Activated CD8-positive, alpha-beta T cell treated with anti-CD3 and anti-CD28 coated beads for 36 hours (primary cell): ENCODE measurements around the gene DGCR6L. TPM values are rescaled to one million over a fixed set of nuclear protein-coding genes. Genes with fewer than 3 reads are reported as not detected.

ENCODE experiments used
- ATAC-seq: fragments of 200-7000 bp; cut with Tn5 transposase; one replicate; pipeline ENCODE4 v1.10.0; 2021; ENCODE audit warnings: mild to moderate bottlenecking, moderate library complexity
- CTCF ChIA-PET: fragments of 350-600 bp; sonication (Branson Sonifier 250); formaldehyde crosslinking; loops from one replicate; lab custom pipeline; 2021; ENCODE audit warnings: antibody characterized with exemption; lab: Charles Lee
- POLR2A ChIA-PET: fragments of 350-600 bp; sonication (Branson Sonifier 250); formaldehyde crosslinking; loops from one replicate; lab custom pipeline; 2021; ENCODE audit warnings: antibody characterized with exemption; lab: Charles Lee
- DNase-seq: peaks from one replicate; pipeline ENCODE4 v3.0.0-alpha.2; 2020
- H3K27ac Mint-ChIP-seq: one replicate; pipeline ENCODE4 v1.8.0; 2021; ENCODE audit warnings: mild to moderate bottlenecking, mixed read lengths
- H3K27me3 Mint-ChIP-seq: one replicate; pipeline ENCODE4 v1.8.0; 2021; ENCODE audit warnings: mixed read lengths
- H3K36me3 Mint-ChIP-seq: one replicate; pipeline ENCODE4 v1.8.0; 2021; ENCODE audit warnings: low read depth, mixed read lengths
- H3K4me1 Mint-ChIP-seq: one replicate; pipeline ENCODE4 v1.8.0; 2021; ENCODE audit warnings: low read depth, mixed read lengths
- H3K4me3 Mint-ChIP-seq: one replicate; pipeline ENCODE4 v1.8.0; 2021; ENCODE audit warnings: mild to moderate bottlenecking, moderate library complexity, mixed read lengths
- H3K9me3 Mint-ChIP-seq: one replicate; pipeline ENCODE4 v1.8.0; 2021; ENCODE audit warnings: mixed read lengths
- intact Hi-C: fragments of 100-400 bp; cut with micrococcal nuclease; formaldehyde crosslinking; loops from one replicate; pipeline ENCODE4 v1.10.0; 2022
- total RNA-seq, 2 experiments: library from RNA; stranded (reverse); gene quantifications; one replicate each; pipeline ENCODE4 v1.2.3, GENCODE V29; 2021
- TF ChIP-seq, protein P1 (sequence below): fragments of 200-600 bp; IDR thresholded peaks from one replicate; pipeline ENCODE4 v1.8.0; 2022; ENCODE audit warnings: antibody characterized with exemption, mild to moderate bottlenecking

Gene DGCR6L
- total RNA-seq, 2 experiments from 2014 or later: 30.7 to 32.0 TPM

DNA sequence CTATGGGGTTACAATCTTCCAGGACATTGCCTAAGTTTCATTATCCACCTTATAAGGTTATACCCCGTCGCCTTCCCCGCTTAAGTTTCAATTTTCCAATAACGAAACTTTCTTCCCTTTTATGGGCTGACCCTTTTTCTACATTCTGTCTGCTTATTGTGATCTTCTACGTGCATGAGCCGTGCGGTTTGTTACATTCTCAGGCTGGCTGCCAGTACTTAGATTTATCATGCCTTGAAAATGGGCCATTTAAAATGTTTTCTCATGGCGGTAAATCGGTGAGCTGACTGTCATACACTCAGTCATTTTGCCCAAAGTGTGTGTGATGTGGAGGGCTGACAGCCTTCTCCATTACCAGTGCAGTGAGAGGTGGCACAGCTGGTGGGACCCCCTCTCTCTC, 23.3 kb downstream of the DGCR6L start:
- Mint-ChIP-seq H3K4me1 (no peaks in the 10 kb centered on the region), H3K27me3 (peaks cover 6% of the 10 kb centered on the region), H3K27ac (no peak overlapping the region), H3K9me3 (no peaks in the 10 kb centered on the region), H3K4me3 (no peak overlapping the region), H3K36me3 (no peaks in the 10 kb centered on the region)
- intact Hi-C loops: no loop called here
- TF ChIP-seq, protein P1, sequence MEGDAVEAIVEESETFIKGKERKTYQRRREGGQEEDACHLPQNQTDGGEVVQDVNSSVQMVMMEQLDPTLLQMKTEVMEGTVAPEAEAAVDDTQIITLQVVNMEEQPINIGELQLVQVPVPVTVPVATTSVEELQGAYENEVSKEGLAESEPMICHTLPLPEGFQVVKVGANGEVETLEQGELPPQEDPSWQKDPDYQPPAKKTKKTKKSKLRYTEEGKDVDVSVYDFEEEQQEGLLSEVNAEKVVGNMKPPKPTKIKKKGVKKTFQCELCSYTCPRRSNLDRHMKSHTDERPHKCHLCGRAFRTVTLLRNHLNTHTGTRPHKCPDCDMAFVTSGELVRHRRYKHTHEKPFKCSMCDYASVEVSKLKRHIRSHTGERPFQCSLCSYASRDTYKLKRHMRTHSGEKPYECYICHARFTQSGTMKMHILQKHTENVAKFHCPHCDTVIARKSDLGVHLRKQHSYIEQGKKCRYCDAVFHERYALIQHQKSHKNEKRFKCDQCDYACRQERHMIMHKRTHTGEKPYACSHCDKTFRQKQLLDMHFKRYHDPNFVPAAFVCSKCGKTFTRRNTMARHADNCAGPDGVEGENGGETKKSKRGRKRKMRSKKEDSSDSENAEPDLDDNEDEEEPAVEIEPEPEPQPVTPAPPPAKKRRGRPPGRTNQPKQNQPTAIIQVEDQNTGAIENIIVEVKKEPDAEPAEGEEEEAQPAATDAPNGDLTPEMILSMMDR: no peak
- DNase-seq (no peak), ATAC-seq (no peak)
- POLR2A ChIA-PET: no interaction called here
- CTCF ChIA-PET: no interaction called here

DNA sequence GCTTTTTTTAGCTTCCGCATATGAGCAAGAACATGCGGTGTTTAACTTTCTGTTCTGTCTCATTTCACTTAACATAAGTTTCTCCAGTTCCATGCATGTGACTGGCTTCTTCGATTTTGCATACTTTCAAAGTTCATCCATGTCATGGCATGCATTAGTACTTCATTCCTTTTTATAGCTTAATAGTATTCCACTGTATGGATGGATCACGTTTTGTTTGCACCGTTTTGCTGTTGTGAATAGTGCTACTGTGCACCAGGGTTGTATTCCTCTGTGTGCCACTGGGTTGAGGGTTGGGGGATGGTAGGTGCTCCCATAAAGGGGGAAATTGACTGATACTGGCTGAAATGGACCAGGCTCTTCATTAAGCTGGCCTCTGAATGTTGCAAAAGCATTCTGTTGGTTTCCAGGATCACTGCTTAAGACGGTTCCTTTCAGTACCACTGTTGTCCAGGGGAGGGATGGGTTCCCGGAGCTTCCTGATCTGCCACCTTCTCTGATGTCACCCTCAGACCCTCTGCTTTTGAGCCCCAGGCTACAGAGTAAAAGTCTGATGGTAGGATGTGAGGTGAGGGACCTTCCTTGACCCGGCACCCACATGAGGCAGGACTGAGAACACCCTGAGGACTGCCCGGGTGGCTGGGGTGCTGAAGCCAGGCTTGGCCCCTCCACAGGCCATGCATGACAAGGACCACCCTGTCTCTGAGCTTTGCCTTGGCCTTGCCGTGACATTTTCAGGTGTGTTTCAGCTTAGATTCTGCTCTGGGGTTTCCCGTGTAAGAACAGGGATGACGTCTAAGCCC, 24.4 kb downstream of the DGCR6L start:
- DNase-seq (no peak), ATAC-seq (no peak)
- Mint-ChIP-seq H3K9me3 (no peaks in the 10 kb centered on the region), H3K27me3 (peaks cover under 1% of the 10 kb centered on the region), H3K4me1 (no peaks in the 10 kb centered on the region), H3K4me3 (no peak overlapping the region), H3K36me3 (no peaks in the 10 kb centered on the region), H3K27ac (no peak overlapping the region)
- TF ChIP-seq, protein P1: no peak
- POLR2A ChIA-PET: interaction anchor here (1.4 kb wide), 1 partner anchor 138 kb away, joined by 4 read pairs; no protein-coding TSS in a partner anchor
- CTCF ChIA-PET: interaction anchor here (0.6 to 1.2 kb wide), 5 partner anchors 9 to 143 kb away, joined by 3 to 4 read pairs (median 4); partner anchors contain the start of gene DGCR6L
- intact Hi-C loops: no loop called here

DNA sequence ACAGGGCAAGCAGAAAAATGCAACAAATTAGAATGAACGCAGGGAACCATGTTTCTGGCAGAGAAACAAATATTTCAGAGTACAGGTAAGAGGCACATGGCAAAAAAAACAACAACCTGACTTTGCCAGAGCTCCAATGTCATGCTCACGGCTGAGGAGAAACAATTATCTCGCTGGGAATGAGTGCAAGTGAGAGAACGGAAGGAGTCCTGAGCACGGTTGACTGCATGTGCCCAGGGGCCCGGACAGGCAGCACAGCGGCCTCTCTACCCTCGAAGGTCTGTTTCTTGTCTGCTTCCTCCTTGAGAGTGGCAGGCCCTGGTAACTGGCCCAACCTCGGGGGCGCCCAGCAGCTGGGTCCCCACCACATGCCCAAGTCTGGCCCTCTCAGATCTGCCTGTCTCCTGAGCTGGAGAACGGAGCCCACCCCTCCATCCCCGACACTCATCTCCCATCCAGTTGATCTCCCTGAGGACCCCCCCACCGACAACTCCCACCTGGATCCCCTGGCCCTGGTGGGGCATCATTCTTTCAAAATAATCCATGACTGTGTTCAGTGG, 27.1 kb downstream of the DGCR6L start:
- no peak overlapping the region for H3K27ac Mint-ChIP-seq
- no peaks in the 10 kb centered on the region for H3K4me1 Mint-ChIP-seq
- no peaks in the 10 kb centered on the region for H3K9me3 Mint-ChIP-seq
- ChIA-PET POLR2A (interaction anchor here (0.6 to 0.7 kb wide), 2 partner anchors 148 to 259 kb away, joined by 3 read pairs; no protein-coding TSS in a partner anchor), CTCF (interaction anchor here (2.6 kb wide), 1 partner anchor 136 kb away, joined by 9 read pairs; no protein-coding TSS in a partner anchor)
- intact Hi-C loops: no loop called here
- no peaks in the 10 kb centered on the region for H3K36me3 Mint-ChIP-seq
- DNase-seq (no peak), ATAC-seq (no peak)
- TF ChIP-seq, protein P1: no peak
- no peaks in the 10 kb centered on the region for H3K27me3 Mint-ChIP-seq
- H3K4me3 Mint-ChIP-seq: no peak overlapping the region

DNA sequence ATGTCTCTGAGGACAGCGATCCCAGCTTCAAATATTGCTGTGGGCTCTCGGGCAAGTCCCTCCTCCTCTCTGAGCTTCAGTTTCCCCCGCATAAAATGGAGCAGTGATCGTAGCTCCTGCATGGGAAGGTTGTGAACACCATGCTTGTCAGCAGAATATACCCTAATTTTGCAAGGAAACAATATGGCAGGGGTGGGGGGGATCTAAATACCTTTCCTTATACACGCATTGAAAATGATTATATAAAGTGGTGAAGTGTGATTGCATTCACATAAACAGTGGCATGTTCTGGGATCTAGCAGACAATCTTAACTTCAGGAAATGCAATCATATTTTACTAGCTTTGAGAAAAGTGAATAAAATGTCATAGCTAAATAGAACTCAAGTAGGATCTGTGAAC, 27.8 kb downstream of the DGCR6L start:
- ChIA-PET CTCF (interaction anchor here (2.6 kb wide), 1 partner anchor 135 kb away, joined by 9 read pairs; no protein-coding TSS in a partner anchor), POLR2A (no interaction called here)
- Mint-ChIP-seq H3K9me3 (no peaks in the 10 kb centered on the region), H3K27ac (no peak overlapping the region), H3K36me3 (no peaks in the 10 kb centered on the region), H3K27me3 (no peaks in the 10 kb centered on the region), H3K4me3 (no peak overlapping the region), H3K4me1 (no peaks in the 10 kb centered on the region)
- TF ChIP-seq, protein P1: no peak
- ATAC-seq (no peak), DNase-seq (no peak)
- intact Hi-C loops: no loop called here

DNA sequence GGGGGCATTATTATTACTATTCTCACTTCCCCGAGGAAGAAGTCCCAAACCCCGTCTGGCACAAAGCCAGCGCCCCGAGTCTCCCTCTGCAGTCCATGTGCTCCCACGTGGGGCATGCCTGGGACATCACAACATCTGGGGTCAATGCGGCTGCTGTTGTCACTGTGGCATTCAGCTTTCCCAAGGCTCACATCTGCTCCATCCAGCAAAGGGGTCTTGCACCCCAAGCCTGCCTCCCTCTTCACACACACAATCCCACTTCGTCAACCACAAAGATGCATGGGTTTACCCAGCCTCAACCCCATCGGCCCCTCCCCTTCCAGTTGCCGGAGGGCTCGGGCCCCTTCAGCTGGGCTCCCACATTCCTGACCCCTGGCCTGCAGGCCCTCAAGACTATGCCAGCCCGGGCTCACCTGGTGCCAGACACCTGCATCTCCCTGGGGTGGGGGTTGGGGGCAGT, 28.2 kb downstream of the DGCR6L start:
- Mint-ChIP-seq H3K27ac (no peak overlapping the region), H3K9me3 (no peaks in the 10 kb centered on the region), H3K36me3 (no peaks in the 10 kb centered on the region), H3K4me1 (no peaks in the 10 kb centered on the region), H3K27me3 (no peaks in the 10 kb centered on the region), H3K4me3 (no peak overlapping the region)
- POLR2A ChIA-PET: no interaction called here
- intact Hi-C loops: no loop called here
- TF ChIP-seq, protein P1: no peak
- CTCF ChIA-PET: interaction anchor here (2.6 kb wide), 1 partner anchor 135 kb away, joined by 9 read pairs; no protein-coding TSS in a partner anchor
- DNase-seq: no peak
- no peak for ATAC-seq
